ENCODE data around the gene AASDH. TPM values are rescaled to one million over a fixed set of nuclear protein-coding genes. Genes with fewer than 3 reads are reported as not detected.
"Not testable (repeated sequence)": the region's sequence is repeated elsewhere in the genome, so short reads cannot be mapped to it uniquely, and the experiment has no call there.

The AASDH gene
- total RNA-seq, 1 experiment from 2014 or later: 7.3 TPM

DNA sequence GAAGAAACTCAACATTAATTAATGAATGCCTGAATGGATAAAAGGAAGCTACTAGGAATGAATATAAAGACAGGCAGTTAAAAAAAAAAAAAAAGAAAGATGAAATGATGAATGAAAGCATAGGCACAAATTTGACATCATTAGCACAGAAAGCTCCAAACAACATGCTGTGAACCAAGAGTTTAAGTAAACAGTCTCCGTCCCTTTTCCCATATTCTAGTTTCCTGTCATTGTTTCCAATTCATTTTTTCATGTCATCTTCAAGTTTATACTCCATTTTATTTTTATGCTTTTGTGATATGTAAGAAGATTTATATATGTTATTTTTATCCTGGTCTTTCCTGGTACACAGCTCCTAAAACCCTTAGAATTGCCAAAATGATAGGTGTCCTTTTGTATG lies 17.7 kb upstream of the AASDH start:
- DNase-seq (ENCODE audit: low read depth): no peak

DNA sequence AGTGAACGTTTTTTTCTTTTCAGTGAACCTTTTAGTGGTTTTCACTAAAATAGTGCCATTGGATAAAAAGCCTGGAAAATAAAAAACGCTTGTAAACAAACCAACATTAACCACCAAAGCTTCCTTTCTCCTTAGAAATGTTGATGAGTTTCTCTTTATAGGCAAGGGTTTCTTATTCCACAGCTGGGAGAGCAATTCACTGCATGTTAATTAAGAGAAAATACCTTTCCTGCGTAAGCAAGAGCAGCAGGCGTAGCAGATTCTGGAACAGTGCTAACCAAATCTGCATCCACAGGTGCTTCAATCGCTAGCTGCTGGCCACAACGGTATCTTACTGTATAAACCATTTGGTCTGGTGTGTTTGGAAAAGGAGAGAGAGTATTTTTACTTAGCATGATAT lies 13.3 kb upstream of the AASDH start:
- DNase-seq (ENCODE audit: low read depth): no peak

DNA sequence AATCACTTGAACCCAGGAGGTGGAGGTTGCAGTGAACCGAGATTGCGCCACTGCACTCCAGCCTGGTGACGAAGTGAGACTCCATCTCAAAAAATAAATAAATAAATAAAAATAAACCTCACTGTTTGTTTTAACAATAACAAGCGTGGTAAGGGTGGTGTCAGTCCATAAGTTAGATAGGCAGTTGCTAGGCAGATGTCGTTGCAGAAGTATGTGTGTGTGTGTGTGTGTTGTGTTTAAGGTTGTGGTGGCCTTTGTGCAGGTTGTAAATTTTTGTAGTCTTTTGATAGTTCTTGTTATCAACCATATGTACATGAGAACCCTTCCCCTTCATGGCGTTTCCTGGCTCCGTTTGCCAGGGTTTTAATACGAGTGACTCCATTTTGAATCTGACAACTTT lies 4.0 kb upstream of the AASDH start:
- DNase-seq (ENCODE audit: low read depth): no peak

DNA sequence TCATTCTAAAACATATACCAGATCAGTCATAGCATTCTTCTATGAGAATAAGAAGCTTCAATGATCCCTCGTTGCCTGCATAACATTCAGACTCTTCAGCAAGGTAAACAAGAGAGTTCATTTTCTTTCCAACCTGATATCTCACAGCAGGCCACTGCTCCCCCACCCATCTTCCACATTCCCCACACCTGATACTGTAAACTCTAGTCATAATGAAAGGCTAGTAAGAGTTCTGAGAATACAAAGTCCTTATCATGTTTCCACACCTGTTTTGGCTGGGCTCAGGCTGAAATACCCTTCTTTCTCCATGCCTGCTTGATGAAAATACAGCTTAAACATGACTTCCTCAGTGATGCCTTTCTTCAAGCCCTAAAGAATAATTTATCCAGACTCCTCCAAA lies 2.3 kb upstream of the AASDH start:
- DNase-seq (ENCODE audit: low read depth): no peak

DNA sequence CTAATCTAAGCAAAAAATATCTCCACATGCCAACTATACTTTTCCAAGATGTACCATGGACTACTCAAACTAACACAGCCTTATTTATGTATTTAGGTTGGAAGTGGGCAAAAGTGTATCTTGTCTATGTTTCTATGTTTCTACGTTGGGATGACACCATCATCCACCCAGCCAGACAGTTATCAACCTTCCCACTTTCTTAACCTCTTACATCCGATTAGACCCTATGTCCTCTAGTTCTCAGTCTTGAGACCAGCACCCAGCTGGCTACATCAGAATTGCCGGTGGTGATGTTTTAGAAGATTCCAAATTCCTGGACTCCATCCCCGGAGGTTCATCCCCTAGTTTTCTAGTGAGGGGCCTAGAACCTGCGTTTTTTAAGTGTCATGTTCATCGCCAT lies 1.0 kb upstream of the AASDH start:
- DNase-seq (ENCODE audit: low read depth): no peak

DNA sequence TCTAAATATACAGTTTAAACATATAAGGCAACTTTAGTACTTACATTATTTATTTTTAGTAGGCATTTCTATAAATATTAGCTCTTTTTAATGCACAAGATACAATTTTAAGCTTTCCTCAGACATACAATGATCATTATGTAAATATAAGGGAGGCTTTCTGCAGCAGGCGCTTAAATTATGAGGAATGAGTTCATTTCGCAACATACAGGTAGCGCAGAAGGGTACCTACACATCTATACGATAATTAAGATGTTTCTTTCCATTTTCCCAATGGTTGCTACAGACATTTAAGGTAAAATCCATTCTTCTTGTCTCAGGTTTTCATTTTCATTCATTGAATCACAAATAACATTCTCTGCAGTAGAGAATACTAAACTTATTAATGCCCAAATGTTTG lies 1.2 kb downstream of the AASDH start:
- no peak for DNase-seq (ENCODE audit: low read depth)

DNA sequence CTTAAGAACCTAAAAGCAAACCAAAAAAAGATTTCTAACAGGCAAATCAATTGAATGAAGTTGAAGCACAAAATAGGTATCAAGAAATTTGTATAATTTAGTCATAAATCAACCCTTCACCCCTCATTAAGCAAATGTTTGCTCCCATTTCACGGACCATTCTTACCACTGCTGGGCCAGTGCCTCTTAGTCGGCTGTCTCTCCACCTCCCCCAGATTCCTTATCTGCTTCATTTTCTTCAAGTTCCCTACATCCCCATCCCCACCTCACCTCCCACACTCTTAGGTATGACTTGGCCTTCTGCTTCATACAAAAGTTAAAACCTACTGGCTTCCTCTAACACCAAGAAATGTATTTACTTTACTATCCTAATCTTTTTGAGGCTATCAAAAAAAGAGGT lies 11.8 kb downstream of the AASDH start:
- no peak for DNase-seq (ENCODE audit: low read depth)

DNA sequence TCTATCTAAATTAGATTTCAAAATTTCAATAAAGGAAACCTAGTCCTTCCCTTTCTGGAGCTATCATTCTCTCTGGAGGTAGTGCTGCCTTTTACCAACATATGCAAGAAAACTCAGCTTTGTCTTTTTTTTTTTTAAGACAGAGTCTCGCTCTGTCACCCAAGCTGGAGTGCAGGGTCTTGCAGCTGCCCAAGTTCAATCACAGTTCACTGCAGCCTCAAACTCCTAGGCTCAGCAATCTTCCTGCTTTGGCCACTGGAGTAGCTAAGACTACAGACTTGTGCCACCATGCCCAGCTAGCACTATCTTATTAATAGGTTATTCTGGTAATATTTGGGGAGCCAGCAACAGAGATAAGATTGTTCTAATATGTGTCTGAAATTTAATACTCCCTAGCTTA lies 12.3 kb downstream of the AASDH start:
- DNase-seq (ENCODE audit: low read depth): no peak

DNA sequence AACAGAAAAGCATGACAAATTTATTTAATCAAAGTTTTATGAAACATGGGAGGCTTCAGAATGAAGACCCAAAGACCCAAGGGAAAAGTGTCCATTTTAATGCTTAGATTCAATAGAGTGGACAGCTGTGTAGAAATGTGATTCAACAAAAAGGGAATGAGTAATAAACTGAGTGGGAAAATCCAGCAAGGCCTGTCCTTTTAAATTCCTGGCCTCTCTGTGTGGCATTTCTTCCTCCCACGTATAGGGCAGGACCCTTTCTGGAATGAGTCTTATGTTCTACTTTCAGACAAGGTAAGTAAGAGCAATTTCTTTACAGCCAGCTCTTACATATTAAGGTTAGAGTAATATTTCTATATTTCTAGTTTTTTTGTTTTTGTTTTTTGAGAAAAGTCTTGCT lies 14.5 kb downstream of the AASDH start:
- no peak for DNase-seq (ENCODE audit: low read depth)

DNA sequence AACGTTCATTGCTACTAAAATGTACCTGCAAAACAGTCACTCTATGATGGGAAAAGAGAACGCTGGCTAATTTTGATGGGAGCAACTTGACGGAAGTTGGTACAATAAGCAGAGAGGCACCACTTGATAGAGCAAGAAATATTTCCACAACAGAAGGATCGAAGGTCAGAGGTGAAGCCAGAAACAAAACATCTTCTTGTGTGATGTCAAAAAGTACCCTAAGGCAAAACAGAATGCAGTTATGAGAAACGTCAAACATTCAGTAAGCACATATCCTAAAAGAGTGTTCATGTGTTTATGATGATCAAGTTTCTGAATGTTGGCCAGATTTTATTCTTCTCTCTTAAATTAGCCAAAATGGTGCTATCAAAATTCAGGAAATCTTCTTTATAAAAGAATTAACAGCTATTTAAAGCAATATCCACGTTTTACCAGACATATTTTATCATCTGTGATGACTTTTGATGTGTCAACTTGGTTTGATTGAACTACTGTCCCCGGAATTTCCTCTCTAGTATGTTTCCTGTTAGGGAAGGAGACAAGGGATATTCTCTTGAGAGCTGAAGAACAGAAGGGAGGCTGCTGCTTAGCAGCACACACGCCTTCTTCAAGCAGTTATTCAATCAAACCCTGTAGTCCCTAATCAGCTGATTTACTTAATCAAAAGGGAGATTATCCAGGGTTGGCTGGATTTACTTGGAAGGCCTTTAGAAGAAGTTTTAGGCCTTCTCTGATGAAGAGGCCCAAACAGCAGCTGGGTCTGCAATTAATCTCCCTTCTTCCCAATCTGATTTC lies 15.7 kb downstream of the AASDH start:
- no peak for DNase-seq (ENCODE audit: low read depth)

DNA sequence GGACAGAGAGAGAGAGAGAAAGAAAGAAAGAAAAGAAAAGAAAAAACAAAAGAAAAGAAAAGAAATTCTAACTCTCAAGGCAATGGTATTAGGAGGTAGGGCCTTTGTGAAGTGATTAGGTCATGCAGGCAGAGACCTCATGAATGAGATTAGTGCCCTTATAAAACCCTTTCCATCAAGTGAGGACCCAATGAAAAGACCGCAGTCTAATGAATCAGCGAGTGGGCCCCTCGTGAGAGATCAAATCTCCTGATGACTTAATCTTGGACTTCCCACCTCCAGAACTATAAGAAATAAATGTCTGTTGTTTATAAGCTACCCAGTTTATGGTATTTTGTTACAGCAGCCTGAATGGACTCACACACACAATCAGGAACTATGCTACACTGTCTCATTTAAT lies 16.9 kb downstream of the AASDH start:
- DNase-seq (ENCODE audit: low read depth): no peak

DNA sequence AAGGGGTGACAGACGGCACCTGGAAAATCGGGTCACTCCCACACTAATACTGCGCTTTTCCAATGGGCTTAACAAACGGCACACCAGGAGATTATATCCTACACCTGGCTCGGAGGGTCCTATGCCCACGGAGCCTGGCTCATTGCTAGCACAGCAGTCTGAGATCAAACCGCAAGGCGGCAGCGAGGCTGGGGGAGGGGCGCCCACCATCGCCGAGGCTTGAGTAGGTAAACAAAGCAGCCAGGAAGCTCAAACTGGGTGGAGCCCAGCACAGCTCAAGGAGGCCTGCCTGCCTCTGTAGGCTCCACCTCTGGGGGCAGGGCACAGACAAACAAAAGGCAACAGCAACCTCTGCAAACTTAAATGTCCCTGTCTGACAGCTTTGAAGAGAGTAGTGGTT lies 24.3 kb downstream of the AASDH start:
- DNase-seq (ENCODE audit: low read depth): not testable (repeated sequence)

DNA sequence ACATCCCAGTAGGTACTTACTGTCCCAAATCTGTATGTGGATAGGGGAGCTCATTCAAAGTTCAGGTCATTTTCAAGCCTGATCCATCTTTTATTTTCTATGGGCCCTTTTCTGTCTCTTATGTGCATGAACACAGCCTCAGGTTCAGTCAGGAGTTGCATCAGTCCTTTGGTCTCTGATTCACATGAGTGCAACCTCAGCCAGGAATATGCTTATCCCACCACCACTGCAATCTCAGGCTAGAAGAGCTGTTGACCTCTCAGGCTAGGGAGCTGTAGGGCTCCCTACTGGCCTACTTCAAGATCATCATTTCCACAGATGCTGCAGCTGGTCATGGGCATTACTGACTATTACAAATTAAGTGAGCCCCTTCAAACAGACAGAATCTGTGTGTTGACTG lies 27.2 kb downstream of the AASDH start:
- no peak for DNase-seq (ENCODE audit: low read depth)

DNA sequence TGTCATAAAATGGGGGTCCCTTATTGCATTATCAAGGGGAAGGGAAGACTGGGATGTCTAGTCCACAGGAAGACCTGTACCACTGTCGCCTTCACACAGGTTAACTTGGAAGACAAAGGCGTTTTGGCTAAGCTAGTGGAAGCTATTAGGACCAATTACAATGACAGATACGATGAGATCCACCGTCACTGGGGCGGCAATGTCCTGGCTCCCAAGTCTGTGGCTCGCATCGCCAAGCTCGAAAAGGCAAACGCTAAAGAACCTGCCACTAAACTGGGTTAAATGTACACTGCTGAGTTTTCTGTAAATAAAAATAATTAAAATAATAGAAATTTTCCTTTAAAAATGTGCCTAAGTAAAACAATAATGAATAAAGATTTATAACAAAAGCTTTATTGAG lies 30.6 kb downstream of the AASDH start:
- DNase-seq (ENCODE audit: low read depth): no peak

DNA sequence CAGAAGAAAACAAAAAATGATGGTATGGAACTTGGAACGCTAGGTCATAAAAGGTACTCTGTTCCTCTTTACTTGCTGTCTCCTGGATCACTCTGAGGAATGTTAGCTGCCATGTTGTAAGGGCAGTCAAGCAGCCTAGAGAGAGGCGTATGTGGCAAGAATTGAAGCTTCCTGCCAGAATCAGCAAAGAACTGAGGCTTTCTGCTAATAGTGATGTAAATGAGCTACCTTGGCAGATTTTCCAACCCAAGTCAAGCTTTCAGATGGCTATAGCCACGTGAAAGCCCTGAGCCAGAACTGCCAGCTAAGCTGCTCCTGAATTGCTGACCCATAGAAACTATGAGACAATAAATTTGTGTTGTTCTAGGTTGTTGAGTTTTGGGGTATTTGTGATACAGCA lies 38.7 kb downstream of the AASDH start:
- DNase-seq (ENCODE audit: low read depth): no peak

DNA sequence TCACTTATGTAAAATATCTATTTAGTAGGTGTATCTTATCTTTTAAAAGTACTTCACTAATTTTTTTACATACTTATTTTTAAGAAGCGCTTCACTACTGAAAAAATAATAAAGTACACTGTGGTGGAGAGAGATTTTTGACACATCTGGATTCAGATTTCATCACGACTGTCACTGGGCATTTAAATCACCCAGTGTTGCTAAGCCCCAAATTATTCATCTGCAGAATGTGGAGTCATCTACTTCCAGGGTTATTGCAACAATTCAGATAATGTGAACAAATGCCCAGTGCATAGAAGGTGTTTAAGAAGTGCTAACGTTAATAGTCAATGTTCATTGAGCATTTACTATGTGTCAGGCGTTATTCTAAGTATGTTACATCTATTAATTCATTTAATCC lies 41.8 kb downstream of the AASDH start:
- no peak for DNase-seq (ENCODE audit: low read depth)

DNA sequence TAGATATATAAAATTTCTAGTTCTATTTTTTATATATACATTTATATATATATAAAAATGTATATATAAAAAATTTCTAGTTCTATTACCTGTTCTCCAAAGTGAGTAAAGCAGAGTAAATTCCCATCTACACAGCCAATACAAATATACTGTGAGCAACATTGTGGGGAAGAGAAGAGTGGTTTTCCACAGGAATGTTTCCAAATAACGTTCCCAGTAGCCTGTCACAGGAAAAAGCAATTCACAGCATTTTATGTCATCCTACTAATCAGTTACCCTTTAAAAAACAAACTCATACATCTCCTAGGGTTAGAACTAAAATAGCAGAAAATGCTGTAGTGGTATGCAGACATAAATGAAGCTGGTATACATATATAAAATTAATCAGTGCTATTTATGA lies 44.5 kb downstream of the AASDH start:
- DNase-seq (ENCODE audit: low read depth): no peak

DNA sequence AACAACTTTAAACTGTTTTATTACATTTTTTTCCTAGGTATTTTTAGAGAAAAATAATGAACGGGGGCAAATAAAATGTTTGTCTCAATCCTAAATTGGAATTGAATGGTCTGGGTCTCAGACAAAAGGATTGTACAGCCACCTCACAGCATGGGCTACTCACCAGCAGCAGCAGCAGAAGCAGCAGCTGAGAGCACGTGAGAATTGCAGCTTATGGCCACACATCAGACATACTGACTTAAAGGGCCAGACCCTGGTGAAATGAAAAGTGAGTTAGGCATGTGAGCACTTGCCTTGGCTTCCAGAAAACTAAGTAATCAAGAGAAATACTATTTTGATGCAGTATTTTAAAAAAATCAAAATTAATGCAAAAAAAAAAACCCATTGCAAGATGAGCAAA lies 56.6 kb downstream of the AASDH start:
- DNase-seq (ENCODE audit: low read depth): no peak

DNA sequence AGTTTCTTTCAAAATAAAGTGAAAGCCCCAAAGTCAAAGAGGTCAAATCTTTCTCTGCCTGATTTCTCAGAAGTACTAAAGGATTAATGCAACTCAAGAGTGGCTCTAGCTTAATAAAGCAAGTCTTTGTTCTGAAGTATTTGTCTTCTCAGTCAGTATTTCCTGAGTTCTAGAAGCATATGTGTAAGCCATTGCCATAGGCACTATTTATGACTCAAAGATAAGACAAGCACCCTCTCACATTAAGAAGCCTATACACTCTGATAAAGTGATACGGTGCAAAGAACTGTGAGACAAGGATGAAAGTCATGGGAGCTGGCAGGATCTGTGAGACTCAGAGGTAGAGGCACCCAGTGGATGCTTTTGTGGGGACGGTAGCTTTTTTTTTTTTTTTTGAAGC lies 60.9 kb downstream of the AASDH start:
- no peak for DNase-seq (ENCODE audit: low read depth)

DNA sequence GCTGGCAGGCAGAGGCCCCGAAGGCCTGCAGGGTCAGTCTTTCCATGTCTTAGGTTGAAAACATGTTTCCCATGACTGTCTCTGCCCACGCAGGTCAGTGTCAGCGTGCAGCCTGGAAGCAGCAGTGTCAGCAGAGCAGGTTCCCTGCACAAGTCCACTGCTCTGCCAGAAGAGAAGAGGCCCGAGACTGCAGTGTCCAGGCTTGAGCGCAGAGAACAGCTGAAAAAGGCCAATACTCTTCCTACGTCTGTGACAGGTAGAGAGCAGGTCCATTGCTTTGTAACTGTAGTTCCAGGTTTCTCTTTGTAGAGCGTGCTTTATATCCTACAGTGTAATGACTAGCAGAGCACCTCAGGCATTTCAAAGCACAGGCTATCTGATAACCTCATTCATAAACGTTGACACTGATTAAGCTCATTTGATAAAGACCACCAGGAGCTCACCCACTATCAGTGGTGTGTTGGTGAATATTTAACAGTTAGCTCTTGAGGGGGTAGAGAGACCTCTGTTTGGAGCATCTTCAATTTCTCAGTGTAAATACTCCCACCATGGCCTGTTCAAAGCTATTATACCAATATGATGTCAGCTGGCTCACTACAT lies 63.2 kb downstream of the AASDH start:
- no peak for DNase-seq (ENCODE audit: low read depth)

DNA sequence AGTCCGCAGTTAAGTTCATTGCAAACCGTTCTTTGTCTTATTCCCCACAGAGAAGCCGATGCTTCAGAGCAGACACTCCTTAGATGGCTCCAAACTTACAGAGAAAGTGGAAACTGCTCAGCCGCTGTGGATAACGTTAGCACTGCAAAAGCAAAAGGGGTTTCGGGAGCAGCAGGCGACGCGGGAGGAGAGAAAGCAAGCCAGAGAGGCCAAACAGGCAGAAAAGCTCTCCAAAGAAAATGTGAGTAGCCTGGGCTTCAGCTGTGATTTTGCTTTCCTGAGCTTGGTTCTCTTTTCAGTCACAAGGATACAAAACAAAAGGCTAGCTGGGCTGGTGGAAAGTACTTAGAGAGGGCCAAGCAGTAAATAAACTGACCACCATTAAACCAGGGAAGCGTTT lies 64.0 kb downstream of the AASDH start:
- DNase-seq (ENCODE audit: low read depth): no peak

DNA sequence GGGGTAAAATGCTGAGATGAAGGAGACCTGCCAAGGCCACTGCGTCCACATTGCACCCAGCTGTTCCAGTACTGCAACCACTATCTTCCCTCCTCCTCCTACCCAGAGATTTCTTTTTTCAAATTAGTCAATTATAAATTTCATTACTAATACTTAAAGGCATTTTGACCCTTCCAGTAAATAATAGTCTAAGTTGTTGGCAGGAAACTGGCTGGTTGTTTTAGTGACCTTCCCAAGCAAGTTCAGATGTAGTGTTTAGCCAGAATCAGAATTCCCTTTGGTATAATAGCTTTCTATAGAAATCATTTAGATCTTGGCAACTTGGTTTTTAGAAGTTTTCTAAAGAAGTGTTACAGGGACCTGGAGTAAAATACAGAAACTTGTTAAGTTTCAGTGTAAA lies 66.0 kb downstream of the AASDH start:
- no peak for DNase-seq (ENCODE audit: low read depth)

DNA sequence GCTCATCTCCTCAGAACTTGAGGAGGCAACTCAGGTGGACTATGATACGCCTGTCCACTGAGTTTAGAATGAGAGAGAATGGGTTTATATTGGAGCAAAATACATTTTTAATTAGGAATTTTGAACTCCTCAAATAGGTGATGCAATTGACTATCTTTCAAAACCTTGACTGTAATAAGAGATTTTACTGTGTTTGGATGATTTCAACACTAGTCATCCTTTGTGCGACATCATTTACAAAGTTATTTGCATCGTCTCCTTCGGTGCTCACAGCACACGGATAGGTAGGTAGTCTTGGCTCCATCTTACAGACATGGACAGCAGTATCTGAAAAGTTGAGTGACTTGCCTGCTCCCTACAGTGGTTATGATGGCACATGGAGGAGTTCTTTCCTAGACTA lies 67.0 kb downstream of the AASDH start:
- no peak for DNase-seq (ENCODE audit: low read depth)

DNA sequence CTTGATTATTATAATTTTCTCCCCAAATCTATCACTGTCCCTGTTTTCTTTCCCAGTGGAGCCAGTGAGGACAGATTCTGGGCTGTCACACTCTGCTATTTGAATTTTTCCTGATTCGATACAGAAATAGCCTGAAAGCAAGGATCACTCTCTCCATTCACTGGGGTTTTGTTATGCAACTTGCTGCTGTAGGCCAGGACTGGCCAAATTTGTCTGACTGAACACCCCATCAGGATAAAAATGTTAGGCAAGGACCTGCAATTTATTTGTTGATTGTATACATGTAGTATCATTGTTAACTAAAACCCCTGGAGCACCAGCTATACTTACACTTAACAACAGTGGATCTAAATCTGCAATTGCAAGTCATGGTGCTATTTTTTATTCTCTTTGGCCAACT lies 68.7 kb downstream of the AASDH start:
- no peak for DNase-seq (ENCODE audit: low read depth)

Data from M059J (cell line).